Measurements from ENCODE around the gene KLHL8.

KLHL8 gene

GRCh38 chr4:87220094-87220822 lies at the start of gene KLHL8:
TSS of gene KLHL8 (minus strand) at chr4:87220618. CDS start at chr4:87195539, 25,079 bp downstream.
- peak; percentile 95 for DNase-seq

GRCh38 chr4:87270144-87270543 lies 49.7 kb upstream of the KLHL8 start:
- DNase-seq: no peak

- DNase-seq: no peak
These were observed 48.0 kb upstream of the KLHL8 start for GRCh38 chr4:87268411-87268810.

- DNase-seq: no peak
These were observed 46.6 kb upstream of the KLHL8 start for GRCh38 chr4:87266986-87267385.

GRCh38 chr4:87262886-87263285 lies 42.5 kb upstream of the KLHL8 start:
- DNase-seq: no peak

- DNase-seq: no peak
These were observed 40.1 kb upstream of the KLHL8 start for GRCh38 chr4:87260477-87260876.

GRCh38 chr4:87258677-87259076 lies 38.3 kb upstream of the KLHL8 start:
- DNase-seq: no peak

- DNase-seq: no peak
These were observed 37.1 kb upstream of the KLHL8 start for GRCh38 chr4:87257523-87257922.

GRCh38 chr4:87255755-87256154 lies 35.3 kb upstream of the KLHL8 start:
- DNase-seq: no peak

GRCh38 chr4:87251106-87251505 lies 30.7 kb upstream of the KLHL8 start:
- DNase-seq: no peak

- no peak for DNase-seq
These were observed 29.9 kb upstream of the KLHL8 start for GRCh38 chr4:87250294-87250693.

GRCh38 chr4:87249332-87250019 lies 29.1 kb upstream of the KLHL8 start:
- no peak for DNase-seq

GRCh38 chr4:87243426-87244053 lies 23.1 kb upstream of the KLHL8 start:
- DNase-seq: no peak

GRCh38 chr4:87241336-87241735 lies 20.9 kb upstream of the KLHL8 start:
- no peak for DNase-seq

GRCh38 chr4:87240341-87240740 lies 19.9 kb upstream of the KLHL8 start:
- DNase-seq: no peak

GRCh38 chr4:87239821-87240220 lies 19.4 kb upstream of the KLHL8 start:
- DNase-seq: no peak

- no peak for DNase-seq
These were observed 18.8 kb upstream of the KLHL8 start for GRCh38 chr4:87239194-87239593.

GRCh38 chr4:87236861-87237260 lies 16.4 kb upstream of the KLHL8 start:
- no peak for DNase-seq

GRCh38 chr4:87235020-87235671 lies 14.7 kb upstream of the KLHL8 start:
- DNase-seq: no peak

GRCh38 chr4:87232216-87232615 lies 11.8 kb upstream of the KLHL8 start:
- no peak for DNase-seq

- no peak for DNase-seq
These were observed 10.4 kb upstream of the KLHL8 start for GRCh38 chr4:87230806-87231205.

GRCh38 chr4:87229979-87230378 lies 9.6 kb upstream of the KLHL8 start:
- no peak for DNase-seq

- DNase-seq: no peak
These were observed 7.9 kb upstream of the KLHL8 start for GRCh38 chr4:87228262-87228860.

Data from islet precursor cell (in vitro differentiated cells).